Type B pancreatic cell (in vitro differentiated cells): Measurements from ENCODE around the gene MPP1. TPM values are rescaled to one million over a fixed set of nuclear protein-coding genes. Genes with fewer than 3 reads are reported as not detected.
"Not testable (repeated sequence)": the region's sequence is repeated elsewhere in the genome, so short reads cannot be mapped to it uniquely, and the experiment has no call there.

Experiments used
- DNase-seq: peaks from one replicate; pipeline ENCODE4 v3.0.0; 2021; ENCODE audit warnings: mixed read lengths; ENCODE audit not compliant: unreplicated experiment; ENCODE audit errors: extremely low spot score
- H3K27ac Mint-ChIP-seq: 2 replicates; pipeline ENCODE4 v1.8.0; 2021; ENCODE audit warnings: mild to moderate bottlenecking, mixed read lengths
- H3K27me3 Mint-ChIP-seq: 2 replicates; pipeline ENCODE4 v1.8.0; 2021; ENCODE audit warnings: mixed read lengths
- H3K36me3 Mint-ChIP-seq: 2 replicates; pipeline ENCODE4 v1.8.0; 2021; ENCODE audit warnings: mixed read lengths
- H3K4me1 Mint-ChIP-seq: one replicate; pipeline ENCODE4 v1.8.0; 2021; ENCODE audit warnings: mixed read lengths; ENCODE audit not compliant: unreplicated experiment
- H3K4me3 Mint-ChIP-seq: 2 replicates; pipeline ENCODE4 v1.8.0; 2021; ENCODE audit warnings: mild to moderate bottlenecking, mixed read lengths
- H3K9me3 Mint-ChIP-seq: 2 replicates; pipeline ENCODE4 v1.8.0; 2021; ENCODE audit warnings: mixed read lengths
- total RNA-seq: library from RNA; stranded (reverse); gene quantifications from 2 replicates; pipeline ENCODE4 v1.2.1, GENCODE V29; 2021; ENCODE audit warnings: low replicate concordance
- TF ChIP-seq, protein P1 (sequence below): fragments of 200-600 bp; sonication (generic); conservative IDR thresholded peaks from 2 replicates; pipeline ENCODE4 v1.5.0; 2021; ENCODE audit warnings: antibody characterized with exemption, mild to moderate bottlenecking

The MPP1 gene
- total RNA-seq, 1 donor from 2014 or later: 13.8 TPM

GRCh38 chrX:154833746-154834274 lies 28.5 kb upstream of the MPP1 start:
- no peak overlapping the region for H3K4me3 Mint-ChIP-seq
- H3K4me1 Mint-ChIP-seq: no peaks in the 10 kb centered on the region
- no peak overlapping the region for H3K27ac Mint-ChIP-seq
- no peaks in the 10 kb centered on the region for H3K27me3 Mint-ChIP-seq
- H3K36me3 Mint-ChIP-seq: no peaks in the 10 kb centered on the region
- no peaks in the 10 kb centered on the region for H3K9me3 Mint-ChIP-seq
- DNase-seq: no peak
- TF ChIP-seq, protein P1, sequence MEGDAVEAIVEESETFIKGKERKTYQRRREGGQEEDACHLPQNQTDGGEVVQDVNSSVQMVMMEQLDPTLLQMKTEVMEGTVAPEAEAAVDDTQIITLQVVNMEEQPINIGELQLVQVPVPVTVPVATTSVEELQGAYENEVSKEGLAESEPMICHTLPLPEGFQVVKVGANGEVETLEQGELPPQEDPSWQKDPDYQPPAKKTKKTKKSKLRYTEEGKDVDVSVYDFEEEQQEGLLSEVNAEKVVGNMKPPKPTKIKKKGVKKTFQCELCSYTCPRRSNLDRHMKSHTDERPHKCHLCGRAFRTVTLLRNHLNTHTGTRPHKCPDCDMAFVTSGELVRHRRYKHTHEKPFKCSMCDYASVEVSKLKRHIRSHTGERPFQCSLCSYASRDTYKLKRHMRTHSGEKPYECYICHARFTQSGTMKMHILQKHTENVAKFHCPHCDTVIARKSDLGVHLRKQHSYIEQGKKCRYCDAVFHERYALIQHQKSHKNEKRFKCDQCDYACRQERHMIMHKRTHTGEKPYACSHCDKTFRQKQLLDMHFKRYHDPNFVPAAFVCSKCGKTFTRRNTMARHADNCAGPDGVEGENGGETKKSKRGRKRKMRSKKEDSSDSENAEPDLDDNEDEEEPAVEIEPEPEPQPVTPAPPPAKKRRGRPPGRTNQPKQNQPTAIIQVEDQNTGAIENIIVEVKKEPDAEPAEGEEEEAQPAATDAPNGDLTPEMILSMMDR: no peak

- Mint-ChIP-seq H3K27ac (no peak overlapping the region), H3K27me3 (no peaks in the 10 kb centered on the region), H3K4me1 (no peaks in the 10 kb centered on the region), H3K4me3 (no peak overlapping the region), H3K9me3 (no peaks in the 10 kb centered on the region), H3K36me3 (no peaks in the 10 kb centered on the region)
- no peak for DNase-seq
- TF ChIP-seq, protein P1: no peak
These were observed 24.7 kb upstream of the MPP1 start for GRCh38 chrX:154829926-154830442.

GRCh38 chrX:154829134-154829533 lies 23.8 kb upstream of the MPP1 start:
- no peaks in the 10 kb centered on the region for H3K9me3 Mint-ChIP-seq
- no peaks in the 10 kb centered on the region for H3K36me3 Mint-ChIP-seq
- no peak overlapping the region for H3K27ac Mint-ChIP-seq
- no peak overlapping the region for H3K4me3 Mint-ChIP-seq
- DNase-seq: no peak
- no peaks in the 10 kb centered on the region for H3K4me1 Mint-ChIP-seq
- TF ChIP-seq, protein P1: no peak
- H3K27me3 Mint-ChIP-seq: no peaks in the 10 kb centered on the region

DNA sequence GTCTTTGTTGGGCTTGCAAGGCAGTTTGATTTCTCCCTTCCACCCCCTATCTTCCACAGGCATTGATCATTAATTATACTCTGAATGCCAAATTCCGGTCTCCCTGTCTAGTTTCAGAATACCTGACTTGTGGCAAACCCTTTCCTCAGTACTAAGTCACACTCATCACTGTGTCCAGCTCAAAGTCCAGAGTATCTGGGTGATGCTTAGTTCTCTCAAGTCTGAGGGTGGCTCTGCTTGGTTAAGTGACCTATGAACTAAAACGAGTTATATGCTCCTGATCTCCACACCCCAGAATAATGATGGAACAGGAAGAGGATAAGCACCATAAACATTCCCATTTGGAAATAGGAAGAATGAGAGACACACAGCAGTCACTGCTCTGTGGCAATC lies 22.7 kb upstream of the MPP1 start:
- Mint-ChIP-seq H3K27me3 (no peaks in the 10 kb centered on the region), H3K4me1 (no peaks in the 10 kb centered on the region), H3K27ac (no peak overlapping the region), H3K4me3 (no peak overlapping the region), H3K9me3 (no peaks in the 10 kb centered on the region), H3K36me3 (no peaks in the 10 kb centered on the region)
- no peak for DNase-seq
- TF ChIP-seq, protein P1: no peak

GRCh38 chrX:154827194-154828015 lies 22.1 kb upstream of the MPP1 start:
- TF ChIP-seq, protein P1: no peak
- DNase-seq: no peak
- H3K9me3 Mint-ChIP-seq: no peaks in the 10 kb centered on the region
- no peaks in the 10 kb centered on the region for H3K36me3 Mint-ChIP-seq
- no peak overlapping the region for H3K4me3 Mint-ChIP-seq
- H3K27ac Mint-ChIP-seq: no peak overlapping the region
- no peaks in the 10 kb centered on the region for H3K4me1 Mint-ChIP-seq
- H3K27me3 Mint-ChIP-seq: no peaks in the 10 kb centered on the region

GRCh38 chrX:154825586-154825985 lies 20.3 kb upstream of the MPP1 start:
- not testable (repeated sequence) for DNase-seq, H3K27ac Mint-ChIP-seq, H3K4me1 Mint-ChIP-seq, H3K4me3 Mint-ChIP-seq, H3K36me3 Mint-ChIP-seq, H3K9me3 Mint-ChIP-seq, H3K27me3 Mint-ChIP-seq
